ENCODE measurements around the gene DENND4A. TPM values are rescaled to one million over a fixed set of nuclear protein-coding genes. Genes with fewer than 3 reads are reported as not detected.

The DENND4A gene
- total RNA-seq, 4 donors from 2014 or later, result 17.7 to 34.3 (median 25.4) TPM

DNA sequence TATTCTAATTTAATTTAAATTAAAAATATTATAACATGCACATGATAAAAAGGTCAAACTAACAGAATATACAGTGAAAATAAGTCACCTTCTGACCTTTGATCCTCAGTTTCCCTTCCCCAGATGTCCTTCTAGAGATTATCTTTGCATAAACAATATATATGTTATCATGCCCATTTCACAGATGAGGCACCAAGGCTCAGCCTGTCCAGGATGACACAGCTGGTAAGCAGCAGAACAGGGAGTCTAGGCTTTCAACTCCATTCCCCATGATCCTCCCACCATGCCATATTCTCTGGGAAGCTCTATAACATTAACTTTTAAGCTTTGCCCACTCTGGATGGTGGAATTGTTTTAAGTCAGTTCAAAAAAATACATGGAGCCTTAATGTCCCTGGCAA lies 169.0 kb downstream of the DENND4A start:
- H3K4me3 ChIP-seq, result no peak overlapping the region
- no peaks in the 10 kb centered on the region for H3K27me3 ChIP-seq
- H3K36me3 ChIP-seq, result peaks cover 0 to 27% (median 17%) of the 10 kb centered on the region in 4 donors
- no peak for DNase-seq (ENCODE audit: extremely low spot score)
- no peaks in the 10 kb centered on the region for H3K9me3 ChIP-seq
- no peak overlapping the region for H3K27ac ChIP-seq (replicated peaks in 1 of 4)
- intact Hi-C loops (cut with DNase I), result no loop called here
- no peaks in the 10 kb centered on the region for H3K4me1 ChIP-seq
- TF ChIP-seq EP300 (IDR thresholded peaks at IDR 0.05), result no peak
- TF ChIP-seq, protein P1, sequence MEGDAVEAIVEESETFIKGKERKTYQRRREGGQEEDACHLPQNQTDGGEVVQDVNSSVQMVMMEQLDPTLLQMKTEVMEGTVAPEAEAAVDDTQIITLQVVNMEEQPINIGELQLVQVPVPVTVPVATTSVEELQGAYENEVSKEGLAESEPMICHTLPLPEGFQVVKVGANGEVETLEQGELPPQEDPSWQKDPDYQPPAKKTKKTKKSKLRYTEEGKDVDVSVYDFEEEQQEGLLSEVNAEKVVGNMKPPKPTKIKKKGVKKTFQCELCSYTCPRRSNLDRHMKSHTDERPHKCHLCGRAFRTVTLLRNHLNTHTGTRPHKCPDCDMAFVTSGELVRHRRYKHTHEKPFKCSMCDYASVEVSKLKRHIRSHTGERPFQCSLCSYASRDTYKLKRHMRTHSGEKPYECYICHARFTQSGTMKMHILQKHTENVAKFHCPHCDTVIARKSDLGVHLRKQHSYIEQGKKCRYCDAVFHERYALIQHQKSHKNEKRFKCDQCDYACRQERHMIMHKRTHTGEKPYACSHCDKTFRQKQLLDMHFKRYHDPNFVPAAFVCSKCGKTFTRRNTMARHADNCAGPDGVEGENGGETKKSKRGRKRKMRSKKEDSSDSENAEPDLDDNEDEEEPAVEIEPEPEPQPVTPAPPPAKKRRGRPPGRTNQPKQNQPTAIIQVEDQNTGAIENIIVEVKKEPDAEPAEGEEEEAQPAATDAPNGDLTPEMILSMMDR (IDR thresholded peaks at IDR 0.05), result no peak
- no peak for TF ChIP-seq POLR2A (IDR thresholded peaks at IDR 0.05; ENCODE audit: low read depth)
- TF ChIP-seq POLR2AphosphoS5 (IDR thresholded peaks at IDR 0.05), result no peak

DNA sequence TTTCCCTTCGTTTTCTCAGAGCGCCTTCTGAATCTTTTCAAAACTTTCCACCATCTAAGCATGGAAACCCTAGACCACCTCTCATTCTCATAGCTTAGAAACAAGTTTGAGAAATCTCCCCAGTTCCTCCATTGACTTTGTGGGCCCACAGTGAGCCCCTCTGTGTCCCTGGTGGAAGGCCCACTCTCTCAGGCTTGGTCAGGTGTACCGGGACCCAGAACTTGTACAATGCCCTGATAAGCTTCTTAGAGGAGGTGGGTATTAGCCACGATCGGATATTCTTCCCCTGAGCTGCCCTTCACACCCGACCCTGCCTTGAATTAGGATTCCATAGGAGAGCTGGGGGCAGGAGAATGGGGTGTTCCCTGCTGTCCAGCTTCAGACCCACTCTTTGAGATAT lies 170.5 kb downstream of the DENND4A start, which contains the start of gene SLC24A1:
TSS of gene SLC24A1 (plus strand) at position 301 of the 400 bp plus-strand sequence. CDS start 2,143 bp downstream, outside the sequence.
- TF ChIP-seq POLR2AphosphoS5 (IDR thresholded peaks at IDR 0.05), result no peak
- no peak for TF ChIP-seq EP300 (IDR thresholded peaks at IDR 0.05)
- TF ChIP-seq POLR2A (IDR thresholded peaks at IDR 0.05; ENCODE audit: low read depth), result no peak
- TF ChIP-seq, protein P1 (IDR thresholded peaks at IDR 0.05), result no peak
- Histone ChIP-seq H3K9me3 (no peaks in the 10 kb centered on the region), H3K27me3 (no peaks in the 10 kb centered on the region), H3K27ac (replicated peaks in 1 of 4) (no peak within 1 kb of the TSS), H3K4me3 (no peak within 1 kb of the TSS), H3K36me3 (peaks cover 0 to 27% (median 17%) of the 10 kb centered on the region in 4 donors), H3K4me1 (no peaks in the 10 kb centered on the region)
- no peak for DNase-seq (ENCODE audit: extremely low spot score)
- intact Hi-C loops (cut with DNase I), result no loop called here
- 93% methylated on average over 6 of the region's 6 CpGs for WGBS

DNA sequence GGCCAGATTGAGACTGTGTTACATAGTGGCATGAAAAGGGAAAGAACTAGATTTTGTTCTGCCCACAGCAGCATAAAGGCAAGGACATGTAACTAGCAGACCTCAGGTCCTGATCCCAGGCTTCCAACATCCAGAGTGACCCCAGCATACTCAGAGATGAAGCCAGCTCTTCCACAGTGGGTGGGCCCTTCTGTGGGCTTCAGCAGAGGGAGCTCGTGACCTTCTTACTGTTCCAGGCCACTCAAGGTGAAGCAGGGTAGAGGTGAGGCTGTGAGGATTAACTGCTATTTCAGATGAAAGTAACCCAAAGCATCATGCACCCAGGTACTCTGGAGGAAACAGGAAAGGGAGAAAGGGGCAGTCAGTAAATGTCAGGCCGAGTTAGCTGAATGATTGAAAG lies 171.3 kb downstream of the DENND4A start:
- H3K27me3 ChIP-seq, result no peaks in the 10 kb centered on the region
- intact Hi-C loops (cut with DNase I), result no loop called here
- H3K36me3 ChIP-seq, result peaks cover 0 to 20% (median 16%) of the 10 kb centered on the region in 4 donors
- TF ChIP-seq, protein P1 (IDR thresholded peaks at IDR 0.05), result no peak
- TF ChIP-seq POLR2AphosphoS5 (IDR thresholded peaks at IDR 0.05) (no peak), POLR2A (IDR thresholded peaks at IDR 0.05; ENCODE audit: low read depth) (no peak)
- no peak overlapping the region for H3K27ac ChIP-seq (replicated peaks in 1 of 4)
- H3K9me3 ChIP-seq, result no peaks in the 10 kb centered on the region
- no peaks in the 10 kb centered on the region for H3K4me1 ChIP-seq
- no peak for DNase-seq (ENCODE audit: extremely low spot score)
- H3K4me3 ChIP-seq, result no peak overlapping the region
- 82% methylated on average over 2 of the region's 2 CpGs for WGBS

DNA sequence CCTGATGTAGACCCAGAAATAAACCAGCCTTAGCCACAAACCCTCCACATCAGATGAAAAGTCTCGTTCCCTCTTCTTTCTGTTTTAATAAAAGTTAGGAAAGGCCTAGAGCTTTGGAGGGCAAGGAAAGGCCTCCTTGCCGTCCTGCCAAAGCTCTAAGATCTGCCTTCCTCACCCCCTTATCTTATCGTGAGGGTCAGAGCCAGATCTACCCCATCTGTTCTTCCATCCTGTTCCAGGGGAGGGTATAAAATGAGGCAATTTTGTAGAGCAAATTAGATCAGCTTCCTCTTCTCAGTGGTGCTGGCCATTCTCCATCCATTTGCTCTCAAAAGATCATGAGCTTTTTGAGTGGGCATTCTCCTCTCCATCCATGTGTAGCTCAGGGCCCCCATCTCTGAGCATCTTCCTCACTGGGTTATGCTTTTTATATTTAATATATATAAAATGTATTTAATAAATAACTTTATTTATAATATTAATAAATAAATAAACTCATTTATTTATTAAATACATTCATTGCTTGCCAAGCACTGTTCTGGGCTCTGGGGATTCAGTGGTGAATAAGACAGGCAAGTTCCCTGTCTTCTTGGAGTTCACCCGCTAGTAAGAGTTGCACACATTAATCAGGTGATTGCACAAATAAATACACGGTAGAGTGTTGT lies 172.3 kb downstream of the DENND4A start:
- Histone ChIP-seq H3K27ac (replicated peaks in 1 of 4) (no peak overlapping the region), H3K27me3 (no peaks in the 10 kb centered on the region), H3K4me3 (no peak overlapping the region), H3K36me3 (peaks cover 0 to 10% (median 8%) of the 10 kb centered on the region in 4 donors), H3K4me1 (no peaks in the 10 kb centered on the region), H3K9me3 (no peaks in the 10 kb centered on the region)
- DNase-seq (ENCODE audit: extremely low spot score), result no peak
- 71% methylated on average over 5 of the region's 5 CpGs for WGBS
- TF ChIP-seq, protein P1 (IDR thresholded peaks at IDR 0.05), result no peak
- no peak for TF ChIP-seq POLR2AphosphoS5 (IDR thresholded peaks at IDR 0.05)
- no peak for TF ChIP-seq POLR2A (IDR thresholded peaks at IDR 0.05; ENCODE audit: low read depth)
- no peak for TF ChIP-seq EP300 (IDR thresholded peaks at IDR 0.05)
- intact Hi-C loops (cut with DNase I), result no loop called here
